RPMI7951 (cell line): ENCODE results near the gene PLD5. TPM values are rescaled to one million over a fixed set of nuclear protein-coding genes. Genes with fewer than 3 reads are reported as not detected.
"Not testable (repeated sequence)": the region's sequence is repeated elsewhere in the genome, so short reads cannot be mapped to it uniquely, and the experiment has no call there.

ENCODE experiments used
- DNase-seq: peaks from one replicate; pipeline ENCODE4 v3.0.0-alpha.2; 2012; ENCODE audit warnings: low read depth
- total RNA-seq: library from RNA; depleted of rRNA; stranded (reverse); fragments of >200 nt; shearing (Covaris generic); gene quantifications from 2 replicates; pipeline ENCODE4 v1.2.3, GENCODE V29; 2014

Gene PLD5
- total RNA-seq, 1 experiment from 2014 or later = not detected

- DNase-seq = no peak
Measured at GRCh38 chr1:242178436-242178835, 346.1 kb downstream of the PLD5 start.

- DNase-seq = no peak
Measured at GRCh38 chr1:242162140-242162539, 362.4 kb downstream of the PLD5 start.

DNA sequence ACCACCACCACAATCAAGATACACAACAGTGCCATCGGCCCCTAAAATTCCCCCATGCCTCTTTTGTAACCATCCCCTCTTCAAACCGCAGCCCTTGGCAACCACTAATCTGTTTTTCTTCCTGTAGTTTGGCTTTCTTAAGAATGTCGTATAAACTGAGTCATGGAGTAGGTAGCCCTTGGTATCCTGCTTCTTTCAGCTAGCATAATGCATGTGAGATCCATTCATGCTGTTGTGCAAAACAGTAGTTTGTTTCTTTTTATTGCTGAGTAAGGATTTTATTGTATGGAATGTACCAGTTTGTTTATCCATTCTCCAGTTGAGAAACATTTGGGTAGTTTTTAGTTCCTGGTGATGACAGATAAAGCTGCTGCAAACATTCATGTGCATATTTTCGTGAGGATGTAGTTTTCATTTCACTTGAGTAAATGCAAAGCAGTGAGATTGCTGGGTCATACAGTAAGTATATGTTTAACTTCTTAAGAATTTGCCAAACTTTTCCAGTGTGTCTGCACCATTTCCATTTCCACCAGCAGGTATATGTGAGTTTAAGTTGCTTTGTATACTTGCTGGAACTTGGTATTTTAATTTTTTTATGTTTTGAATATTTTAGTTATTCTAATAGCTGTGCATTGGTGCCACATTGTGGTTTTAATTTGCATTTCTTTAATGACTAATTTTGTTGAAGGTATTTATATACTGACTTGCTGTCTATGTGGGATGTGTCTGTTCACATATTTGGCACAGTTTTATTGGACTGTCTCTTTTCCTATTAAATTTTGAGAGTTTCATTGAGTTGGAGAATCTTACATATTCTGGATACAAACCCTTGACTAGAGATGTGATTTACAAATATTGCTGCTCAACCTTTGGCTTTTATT is 377.2 kb downstream of the PLD5 start:
- DNase-seq = no peak

- DNase-seq = no peak
Measured at GRCh38 chr1:242146652-242147051, 377.8 kb downstream of the PLD5 start.

DNA sequence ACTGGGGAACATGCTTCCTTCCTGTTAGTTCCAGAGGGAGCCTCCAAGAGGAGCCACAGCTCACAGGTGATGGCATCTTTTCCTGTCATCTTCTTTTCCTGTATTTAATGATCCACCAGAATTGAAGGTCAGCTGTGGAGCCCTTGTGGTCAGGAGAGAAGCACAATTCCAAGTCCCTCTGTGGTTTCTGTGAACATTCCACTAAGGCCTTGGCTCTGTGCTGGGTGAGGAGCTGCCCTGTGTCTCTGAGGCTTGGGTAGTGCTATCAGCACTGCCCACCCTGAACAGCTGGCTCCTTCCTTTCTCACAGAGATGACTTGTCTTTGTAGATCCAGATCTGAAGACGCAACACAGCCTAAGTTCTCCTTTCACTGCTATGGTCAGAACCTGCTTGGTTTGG is 383.7 kb downstream of the PLD5 start:
- no peak for DNase-seq

- DNase-seq = no peak
Measured at GRCh38 chr1:242139986-242140385, 384.5 kb downstream of the PLD5 start.

GRCh38 chr1:242139442-242139841 is 385.1 kb downstream of the PLD5 start:
- DNase-seq = no peak

DNA sequence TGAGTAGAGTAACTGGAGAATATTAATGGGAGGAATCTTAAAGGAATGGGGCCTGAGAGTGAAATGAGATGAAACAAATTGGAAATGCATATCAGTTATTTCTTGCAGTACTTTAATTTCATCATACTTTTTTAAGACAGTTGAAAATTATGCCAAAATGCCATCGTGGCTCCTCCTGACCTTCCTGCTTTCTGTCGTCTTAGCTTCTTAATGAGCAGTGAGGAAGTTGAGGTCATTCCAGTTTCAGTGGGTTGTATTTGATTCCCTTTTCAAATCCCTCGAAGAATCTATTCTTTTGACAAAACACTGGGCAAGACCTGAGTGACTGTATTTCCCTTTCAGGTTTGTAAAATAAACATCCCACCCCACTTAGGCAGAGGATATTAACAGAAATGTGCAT is 390.7 kb downstream of the PLD5 start:
- DNase-seq = no peak

GRCh38 chr1:242133351-242133750 is 391.1 kb downstream of the PLD5 start:
- no peak for DNase-seq

DNA sequence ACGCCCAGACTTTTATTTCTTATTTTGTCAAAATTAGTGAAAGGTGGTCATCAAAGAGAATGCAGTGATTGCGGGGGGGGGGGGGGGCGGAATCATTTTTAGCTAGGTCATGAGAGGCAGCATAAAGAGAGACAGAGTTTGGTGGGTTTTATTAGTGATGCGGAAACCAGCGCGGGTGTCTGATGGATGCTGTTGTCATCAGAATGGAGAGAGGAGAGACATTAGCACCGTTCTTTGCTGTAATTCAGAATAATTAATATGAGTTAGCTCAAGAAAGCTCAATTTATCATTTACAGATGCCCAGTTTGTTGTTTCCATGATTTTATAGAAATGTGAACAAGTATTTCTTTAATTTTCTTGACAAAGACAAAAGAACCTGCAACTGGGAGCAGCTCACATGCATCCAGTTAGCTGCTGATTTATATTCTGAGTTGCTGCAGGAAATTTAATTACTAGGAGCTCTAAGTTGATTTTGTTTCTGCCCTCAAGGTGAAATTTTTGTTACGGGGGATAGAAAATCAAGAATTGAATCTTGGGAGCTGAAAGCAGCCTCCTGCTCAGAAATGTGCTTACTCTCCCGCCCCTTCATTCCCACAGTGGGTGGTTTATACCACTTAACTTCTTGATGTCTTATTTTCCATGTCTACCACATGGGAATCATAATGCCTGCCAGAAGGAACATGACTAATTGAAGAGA is 392.2 kb downstream of the PLD5 start:
- DNase-seq = no peak

- DNase-seq = no peak
Measured at GRCh38 chr1:242128951-242129502, 395.5 kb downstream of the PLD5 start.

GRCh38 chr1:242120432-242120831 is 404.1 kb downstream of the PLD5 start:
- DNase-seq = no peak

DNA sequence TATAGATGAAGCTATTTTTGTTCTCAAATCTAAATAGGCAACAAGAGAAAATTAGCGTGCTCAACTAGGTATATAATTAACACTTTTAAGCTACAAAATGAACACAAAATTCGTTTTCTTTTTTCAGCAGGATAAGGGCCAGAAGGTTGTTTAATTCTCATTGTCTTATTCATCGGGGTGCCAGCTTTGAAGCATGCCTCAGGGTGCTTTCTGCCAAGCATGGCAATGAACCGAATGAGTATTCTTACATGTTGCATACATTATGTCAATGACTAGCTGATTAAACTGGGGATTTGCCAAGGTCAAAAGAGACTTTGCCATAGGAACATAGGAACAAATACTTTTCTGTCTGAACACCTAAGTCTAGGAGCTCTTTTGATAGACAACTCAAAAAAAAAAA is 423.6 kb downstream of the PLD5 start:
- DNase-seq = no peak

- DNase-seq = not testable (repeated sequence)
Measured at GRCh38 chr1:242097283-242097682, 427.2 kb downstream of the PLD5 start.

- DNase-seq = no peak
Measured at GRCh38 chr1:242093116-242093515, 431.4 kb downstream of the PLD5 start.

DNA sequence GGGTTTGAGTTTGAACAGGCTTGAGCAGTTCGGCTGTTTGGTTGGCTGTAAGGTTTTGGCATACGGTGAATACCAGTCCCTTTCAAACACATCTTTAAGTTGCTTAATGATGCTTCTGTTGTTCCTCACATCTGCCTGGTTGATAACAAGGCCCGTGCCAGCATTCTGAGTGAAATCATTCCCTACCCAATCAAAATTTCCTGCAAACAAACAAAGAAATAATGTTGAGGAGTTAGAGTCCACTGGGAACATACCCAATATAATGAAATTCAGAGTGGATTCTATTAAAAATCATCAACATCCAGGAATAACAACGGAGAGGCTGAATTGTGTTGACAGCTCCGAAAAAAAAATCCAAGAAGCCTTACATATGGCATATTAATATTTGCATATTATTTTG is 434.6 kb downstream of the PLD5 start:
- DNase-seq = no peak

DNA sequence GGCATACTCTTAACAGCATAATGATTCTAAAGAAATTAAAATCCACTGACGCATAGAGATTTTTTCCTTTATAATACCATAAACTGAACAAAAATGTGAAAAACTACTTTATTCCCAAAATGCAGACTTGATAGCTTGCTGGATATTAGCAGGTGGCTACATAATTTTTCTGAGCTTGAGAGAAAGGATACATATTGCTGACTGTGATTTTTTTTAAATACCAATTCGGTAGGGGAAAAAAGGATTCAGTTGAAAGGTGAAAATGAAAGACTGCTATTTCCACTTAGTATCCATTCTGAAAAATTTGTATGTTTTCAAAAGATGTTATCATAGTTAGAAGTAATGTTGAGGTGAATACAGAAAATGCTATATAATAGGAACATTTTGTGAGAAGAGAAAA is 435.6 kb downstream of the PLD5 start:
- no peak for DNase-seq

DNA sequence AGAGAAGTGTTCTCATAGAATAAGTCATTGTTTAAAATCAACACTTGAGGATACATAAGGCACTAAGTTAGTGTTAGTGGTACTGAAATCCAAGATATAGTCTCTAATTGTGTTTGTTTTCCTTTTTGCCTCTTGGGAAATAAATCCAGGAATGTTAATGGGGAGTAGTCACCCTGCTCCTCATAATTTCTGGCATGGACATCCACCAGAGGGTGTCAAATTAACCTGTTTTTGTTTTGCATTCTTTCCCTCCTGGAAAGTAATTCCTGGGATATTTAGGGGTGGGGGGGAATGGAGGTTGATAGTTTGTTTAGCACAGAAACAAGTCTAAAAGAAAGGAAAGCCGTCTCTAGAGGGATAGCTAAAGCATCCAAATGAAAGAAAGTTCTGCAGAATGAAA is 437.8 kb downstream of the PLD5 start:
- no peak for DNase-seq

DNA sequence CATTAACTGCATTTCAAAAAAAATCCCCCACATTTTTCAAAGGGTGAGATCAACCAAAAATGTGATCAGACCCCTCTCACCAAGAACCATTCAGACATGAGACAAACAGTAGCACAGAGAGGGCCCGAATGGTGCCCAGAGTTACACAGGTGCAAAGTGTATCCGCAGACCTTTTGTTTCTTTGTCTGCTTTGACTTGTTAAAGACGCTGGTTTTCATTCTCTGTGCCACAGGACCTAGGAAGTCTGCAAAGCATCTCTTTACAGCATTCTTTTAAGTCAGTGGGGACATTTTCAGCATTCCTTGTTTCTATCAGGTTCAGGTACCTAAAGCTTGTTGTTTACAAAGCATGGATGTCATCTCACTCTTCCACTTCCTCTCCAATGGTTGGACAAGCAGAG is 438.4 kb downstream of the PLD5 start:
- DNase-seq = no peak

GRCh38 chr1:242083742-242084141 is 440.8 kb downstream of the PLD5 start:
- no peak for DNase-seq

DNA sequence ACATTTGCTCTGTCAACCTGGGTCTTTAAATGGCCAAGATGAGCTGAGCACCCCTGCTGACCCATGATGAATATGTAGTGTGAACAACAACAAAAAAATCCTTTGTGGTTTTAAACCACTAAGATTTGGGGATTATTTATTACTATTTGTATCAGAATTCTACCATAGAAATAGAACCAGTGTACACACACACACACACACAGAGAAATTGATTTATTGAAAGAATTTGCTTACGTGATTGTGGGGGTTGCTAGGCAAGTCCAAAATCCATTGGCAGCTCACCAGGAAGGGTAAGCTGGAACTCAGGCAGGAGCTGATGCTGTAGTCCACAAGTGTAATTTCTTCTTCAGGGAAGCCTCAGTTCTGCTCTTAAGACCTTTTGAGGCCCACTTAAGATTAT is 443.1 kb downstream of the PLD5 start:
- DNase-seq = no peak

DNA sequence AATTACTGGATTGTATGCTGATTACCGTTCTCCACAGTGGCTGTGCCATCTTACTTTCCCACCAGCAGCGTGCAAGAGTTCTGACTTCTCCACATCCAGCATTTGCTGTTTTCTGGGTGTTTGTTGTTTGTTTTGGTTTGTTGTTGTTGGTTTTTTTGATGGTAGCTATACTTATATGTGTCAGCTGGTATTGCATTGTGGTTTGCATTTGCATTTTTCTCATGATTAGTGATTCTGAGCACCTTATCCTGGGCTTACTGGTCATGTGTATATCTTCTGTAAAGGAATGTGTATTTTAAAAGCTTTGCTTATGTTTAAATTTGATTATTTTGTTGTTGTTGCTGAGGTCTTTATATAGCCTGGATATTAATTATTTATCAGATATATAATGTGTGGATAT is 458.7 kb downstream of the PLD5 start:
- DNase-seq = no peak

- no peak for DNase-seq
Measured at GRCh38 chr1:242062271-242062670, 462.2 kb downstream of the PLD5 start.
